DND-41 (cell line): ENCODE results near the gene LETM1.
A peak's percentile ranks its signal among the peaks of the same experiment; 100 is the strongest.
"Not testable (repeated sequence)": the region's sequence is repeated elsewhere in the genome, so short reads cannot be mapped to it uniquely, and the experiment has no call there.

ENCODE experiments used
- ATAC-seq: fragments of 200-7000 bp; cut with Tn5 transposase; 3 replicates; pipeline ENCODE4 v1.9.1; 2021; ENCODE audit warnings: low read depth; ENCODE audit not compliant: insufficient read depth
- DNase-seq: peaks from one replicate; pipeline ENCODE4 v3.0.0-alpha.2; 2020
- H2AFZ ChIP-seq: 2 replicates; pipeline ENCODE4 v1.6.0; 2012; ENCODE audit warnings: low read depth, low read length
- H3K27ac ChIP-seq: 2 replicates; pipeline ENCODE4 v1.5.1; 2012; ENCODE audit warnings: low read length, inconsistent platforms
- H3K27me3 ChIP-seq: fragments of 200-600 bp; sonication (generic); 2 replicates; pipeline ENCODE4 v1.6.0; 2012; ENCODE audit warnings: low read length, mild to moderate bottlenecking, inconsistent platforms; ENCODE audit not compliant: insufficient read depth, poor library complexity
- H3K36me3 ChIP-seq: 2 replicates; pipeline ENCODE4 v1.5.1; 2012; ENCODE audit warnings: low read length, inconsistent platforms; ENCODE audit not compliant: insufficient read depth
- H3K4me1 ChIP-seq: 2 replicates; pipeline ENCODE4 v1.5.1; 2012; ENCODE audit warnings: mild to moderate bottlenecking, low read length; ENCODE audit not compliant: insufficient read depth
- H3K4me2 ChIP-seq: 2 replicates; pipeline ENCODE4 v1.6.0; 2012; ENCODE audit warnings: mild to moderate bottlenecking, moderate library complexity, low read length, inconsistent platforms; ENCODE audit not compliant: insufficient read depth
- H3K4me3 ChIP-seq, 2 experiments: fragments of 200-600 bp in 1 of 2; shearing (Covaris generic) in 1 of 2; 2 replicates each; pipeline ENCODE4 v1.5.1; 2012 to 2016; ENCODE audit warnings: inconsistent platforms in 2 of 2, low read length in 2 of 2, mild to moderate bottlenecking in 2 of 2, low read depth in 1 of 2, moderate library complexity in 1 of 2
- H3K79me2 ChIP-seq: 2 replicates; pipeline ENCODE4 v1.6.0; 2012; ENCODE audit warnings: low read length, inconsistent platforms; ENCODE audit not compliant: insufficient read depth
- H3K9ac ChIP-seq: 2 replicates; pipeline ENCODE4 v1.6.0; 2012; ENCODE audit warnings: low read depth, mild to moderate bottlenecking, inconsistent platforms, low read length, moderate library complexity
- H3K9me3 ChIP-seq: 2 replicates; pipeline ENCODE4 v1.5.1; 2012; ENCODE audit warnings: low read length, moderate library complexity, mild to moderate bottlenecking, inconsistent platforms; ENCODE audit not compliant: insufficient read depth, severe bottlenecking
- H4K20me1 ChIP-seq: 2 replicates; pipeline ENCODE4 v1.6.0; 2012; ENCODE audit warnings: low read length; ENCODE audit not compliant: insufficient read depth
- EZH2 ChIP-seq: IDR thresholded peaks from 3 replicates; pipeline ENCODE4 v1.6.1; 2012; ENCODE audit warnings: borderline replicate concordance, low read depth, mild to moderate bottlenecking, moderate library complexity, low read length, inconsistent platforms; ENCODE audit not compliant: severe bottlenecking
- TF ChIP-seq, protein P1 (sequence below): IDR thresholded peaks from 2 replicates; pipeline ENCODE4 v1.5.1; 2012; ENCODE audit warnings: borderline replicate concordance, low read length, moderate library complexity, mild to moderate bottlenecking; ENCODE audit not compliant: poor library complexity, severe bottlenecking; ENCODE audit errors: extremely low read depth

The LETM1 gene

GRCh38 chr4:1850276-1850675 is 5.7 kb downstream of the LETM1 start:
- peaks cover 43% of the 10 kb centered on the region; the same call in 1 of the 2 replicates for H4K20me1 ChIP-seq
- H3K36me3 ChIP-seq, result peaks cover 39% of the 10 kb centered on the region
- no peak overlapping the region for H3K27ac ChIP-seq
- TF ChIP-seq EZH2, result no peak
- TF ChIP-seq, protein P1, sequence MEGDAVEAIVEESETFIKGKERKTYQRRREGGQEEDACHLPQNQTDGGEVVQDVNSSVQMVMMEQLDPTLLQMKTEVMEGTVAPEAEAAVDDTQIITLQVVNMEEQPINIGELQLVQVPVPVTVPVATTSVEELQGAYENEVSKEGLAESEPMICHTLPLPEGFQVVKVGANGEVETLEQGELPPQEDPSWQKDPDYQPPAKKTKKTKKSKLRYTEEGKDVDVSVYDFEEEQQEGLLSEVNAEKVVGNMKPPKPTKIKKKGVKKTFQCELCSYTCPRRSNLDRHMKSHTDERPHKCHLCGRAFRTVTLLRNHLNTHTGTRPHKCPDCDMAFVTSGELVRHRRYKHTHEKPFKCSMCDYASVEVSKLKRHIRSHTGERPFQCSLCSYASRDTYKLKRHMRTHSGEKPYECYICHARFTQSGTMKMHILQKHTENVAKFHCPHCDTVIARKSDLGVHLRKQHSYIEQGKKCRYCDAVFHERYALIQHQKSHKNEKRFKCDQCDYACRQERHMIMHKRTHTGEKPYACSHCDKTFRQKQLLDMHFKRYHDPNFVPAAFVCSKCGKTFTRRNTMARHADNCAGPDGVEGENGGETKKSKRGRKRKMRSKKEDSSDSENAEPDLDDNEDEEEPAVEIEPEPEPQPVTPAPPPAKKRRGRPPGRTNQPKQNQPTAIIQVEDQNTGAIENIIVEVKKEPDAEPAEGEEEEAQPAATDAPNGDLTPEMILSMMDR, result no peak
- no peak overlapping the region for H3K4me3 ChIP-seq
- no peak for DNase-seq
- no peak overlapping the region for H2AFZ ChIP-seq
- H3K4me2 ChIP-seq, result no peak overlapping the region
- no peaks in the 10 kb centered on the region for H3K27me3 ChIP-seq
- no peak overlapping the region for H3K9ac ChIP-seq
- no peaks in the 10 kb centered on the region for H3K9me3 ChIP-seq
- peaks cover 85% of the 10 kb centered on the region for H3K79me2 ChIP-seq
- H3K4me1 ChIP-seq, result peaks cover 37% of the 10 kb centered on the region
- no peak for ATAC-seq

GRCh38 chr4:1846580-1846979 is 9.4 kb downstream of the LETM1 start:
- H4K20me1 ChIP-seq, result peaks cover 40% of the 10 kb centered on the region

DNA sequence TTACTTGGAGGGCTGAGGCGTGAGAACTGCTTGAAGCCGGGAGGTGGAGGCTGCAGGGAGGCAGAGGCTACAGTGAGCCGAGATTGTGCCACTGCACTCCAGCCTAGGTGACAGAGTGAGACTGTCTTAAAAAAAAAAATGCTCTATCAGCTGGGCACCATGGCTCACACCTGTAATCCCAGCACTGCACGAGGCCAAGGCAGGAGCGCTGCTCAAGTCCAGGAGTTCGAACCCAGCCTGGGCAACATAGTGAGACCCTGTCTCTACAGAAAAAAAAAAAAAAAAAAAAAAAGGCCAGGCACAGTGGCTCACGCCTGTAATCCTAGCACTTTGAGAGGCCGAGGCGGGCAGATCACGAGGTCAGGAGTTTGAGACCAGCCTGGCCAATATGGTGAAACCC is 11.3 kb downstream of the LETM1 start:
- not testable (repeated sequence) for H3K4me2 ChIP-seq, H2AFZ ChIP-seq, H3K27me3 ChIP-seq, H3K9me3 ChIP-seq, H3K4me1 ChIP-seq, DNase-seq, H3K4me3 ChIP-seq, H3K27ac ChIP-seq, H3K9ac ChIP-seq
- ATAC-seq, result 0 out of 3 replicates have a peak, but pooled peaks have one; percentile 35
- H3K36me3 ChIP-seq, result peaks cover 73% of the 10 kb centered on the region
- H3K79me2 ChIP-seq, result peaks cover 72% of the 10 kb centered on the region
- peaks cover 33% of the 10 kb centered on the region for H4K20me1 ChIP-seq

More at GRCh38 chr4:1846580-1846979, 9.4 kb downstream of the LETM1 start:
- no peak overlapping the region for H3K4me2 ChIP-seq
- H3K9ac ChIP-seq, result no peak overlapping the region
- no peak for ATAC-seq
- no peaks in the 10 kb centered on the region for H3K9me3 ChIP-seq
- H3K36me3 ChIP-seq, result peaks cover 57% of the 10 kb centered on the region
- peaks cover 7% of the 10 kb centered on the region; the same call in 1 of the 2 replicates for H3K4me1 ChIP-seq
- no peak overlapping the region for H3K4me3 ChIP-seq
- no peak for DNase-seq
- H3K79me2 ChIP-seq, result peaks cover 80% of the 10 kb centered on the region
- no peaks in the 10 kb centered on the region for H3K27me3 ChIP-seq
- TF ChIP-seq, protein P1, result no peak
- TF ChIP-seq EZH2, result no peak
- H3K27ac ChIP-seq, result no peak overlapping the region
- no peak overlapping the region for H2AFZ ChIP-seq

DNA sequence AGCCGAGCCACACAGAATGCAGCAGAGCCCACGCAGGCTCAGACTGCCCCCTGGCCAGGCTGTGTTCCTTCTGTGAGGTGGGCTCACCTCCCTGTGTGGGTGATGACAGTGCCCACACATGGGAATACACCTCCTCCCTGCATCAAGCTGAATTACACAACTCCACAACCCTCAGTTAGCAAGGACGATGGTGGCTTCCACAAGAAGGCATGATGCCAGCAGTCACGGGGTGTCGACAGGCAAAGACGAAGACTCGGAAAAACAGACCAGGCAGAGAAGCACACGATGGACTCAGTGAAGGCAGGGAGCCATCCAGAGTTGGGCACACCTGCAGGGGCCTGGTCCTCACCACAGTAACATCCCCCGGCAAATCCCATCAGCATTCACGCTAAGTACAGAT is 12.1 kb downstream of the LETM1 start:
- H3K79me2 ChIP-seq, result peaks cover 73% of the 10 kb centered on the region
- TF ChIP-seq, protein P1, result no peak
- no peak for TF ChIP-seq EZH2
- no peak overlapping the region for H3K9ac ChIP-seq
- DNase-seq (no peak), ATAC-seq (no peak)
- H2AFZ ChIP-seq, result no peak overlapping the region
- no peaks in the 10 kb centered on the region for H3K27me3 ChIP-seq
- no peaks in the 10 kb centered on the region for H3K9me3 ChIP-seq
- H4K20me1 ChIP-seq, result peaks cover 39% of the 10 kb centered on the region
- H3K36me3 ChIP-seq, result peaks cover 78% of the 10 kb centered on the region
- H3K4me2 ChIP-seq, result no peak overlapping the region
- H3K27ac ChIP-seq, result no peak overlapping the region
- H3K4me3 ChIP-seq, result no peak overlapping the region
- H3K4me1 ChIP-seq, result peaks cover 4% of the 10 kb centered on the region; the same call in 1 of the 2 replicates
